EL (cell line): ENCODE measurements around the gene GALNT14.
"Not testable (repeated sequence)": the region's sequence is repeated elsewhere in the genome, so short reads cannot be mapped to it uniquely, and the experiment has no call there.

Experiments
- DNase-seq: peaks from one replicate; pipeline ENCODE4 v3.0.0-alpha.2; 2016

The GALNT14 gene

GRCh38 chr2:30934066-30934465 lies 204.2 kb downstream of the GALNT14 start:
- DNase-seq, result no peak

- no peak for DNase-seq
Observed at GRCh38 chr2:30933496-30933895, 204.7 kb downstream of the GALNT14 start.

- no peak for DNase-seq
Observed at GRCh38 chr2:30932870-30933269, 205.4 kb downstream of the GALNT14 start.

- no peak for DNase-seq
Observed at GRCh38 chr2:30931841-30932407, 206.3 kb downstream of the GALNT14 start.

- DNase-seq, result no peak
Observed at GRCh38 chr2:30930716-30931115, 207.5 kb downstream of the GALNT14 start.

- no peak for DNase-seq
Observed at GRCh38 chr2:30927465-30928075, 210.7 kb downstream of the GALNT14 start.

GRCh38 chr2:30926606-30927005 lies 211.6 kb downstream of the GALNT14 start:
- DNase-seq, result no peak

- DNase-seq, result no peak
Observed at GRCh38 chr2:30923623-30924022, 214.6 kb downstream of the GALNT14 start.

GRCh38 chr2:30920511-30920910 lies 217.7 kb downstream of the GALNT14 start:
- no peak for DNase-seq

GRCh38 chr2:30915486-30915885 lies 222.8 kb downstream of the GALNT14 start:
- peak; percentile 6 for DNase-seq

GRCh38 chr2:30914456-30914855 lies 223.8 kb downstream of the GALNT14 start:
- no peak for DNase-seq

GRCh38 chr2:30912056-30912455 lies 226.2 kb downstream of the GALNT14 start:
- no peak for DNase-seq

- DNase-seq, result no peak
Observed at GRCh38 chr2:30911327-30911726, 226.9 kb downstream of the GALNT14 start.

- no peak for DNase-seq
Observed at GRCh38 chr2:30910686-30911085, 227.6 kb downstream of the GALNT14 start.

GRCh38 chr2:30904437-30904836 lies 233.8 kb downstream of the GALNT14 start:
- DNase-seq, result not testable (repeated sequence)

GRCh38 chr2:30903326-30903725 lies 234.9 kb downstream of the GALNT14 start:
- DNase-seq, result no peak

GRCh38 chr2:30900381-30900780 lies 237.9 kb downstream of the GALNT14 start:
- DNase-seq, result no peak

GRCh38 chr2:30899516-30900054 lies 238.7 kb downstream of the GALNT14 start:
- DNase-seq, result no peak

GRCh38 chr2:30897539-30897938 lies 240.7 kb downstream of the GALNT14 start:
- DNase-seq, result no peak

- DNase-seq, result no peak
Observed at GRCh38 chr2:30894498-30895119, 243.6 kb downstream of the GALNT14 start.

- no peak for DNase-seq
Observed at GRCh38 chr2:30888852-30889409, 249.3 kb downstream of the GALNT14 start.

- DNase-seq, result no peak
Observed at GRCh38 chr2:30886080-30886479, 252.2 kb downstream of the GALNT14 start.

GRCh38 chr2:30883822-30884221 lies 254.4 kb downstream of the GALNT14 start:
- no peak for DNase-seq

- no peak for DNase-seq
Observed at GRCh38 chr2:30883184-30883583, 255.1 kb downstream of the GALNT14 start.
